HL-60/S4 treated with phorbol 12-myristate 13-acetate at 8.2 ng/mL for 4 days and 3 days (cell line): ENCODE data around the gene SPACA7.
"Not testable (repeated sequence)": the region's sequence is repeated elsewhere in the genome, so short reads cannot be mapped to it uniquely, and the experiment has no call there.

Experiments
- in situ Hi-C: fragments of 300-500 bp; cut with MboI; formaldehyde crosslinking; loops from 2 replicates; pipeline ENCODE4 v1.15.0; 2022; ENCODE audit warnings: low sequenced_read_pairs

The SPACA7 gene

GRCh38 chr13:112349681-112350080, 26.5 kb upstream of the SPACA7 start:
- in situ Hi-C loops, result no loop called here

- in situ Hi-C loops, result no loop called here
Observed at GRCh38 chr13:112350300-112350699, 25.9 kb upstream of the SPACA7 start.

- in situ Hi-C loops, result no loop called here
Observed at GRCh38 chr13:112351825-112352224, 24.3 kb upstream of the SPACA7 start.

GRCh38 chr13:112353856-112354255, 22.3 kb upstream of the SPACA7 start:
- in situ Hi-C loops, result no loop called here

GRCh38 chr13:112354330-112355273, 21.6 kb upstream of the SPACA7 start:
- in situ Hi-C loops, result no loop called here

- in situ Hi-C loops, result no loop called here
Observed at GRCh38 chr13:112355274-112355838, 20.8 kb upstream of the SPACA7 start.

GRCh38 chr13:112356190-112356589, 20.0 kb upstream of the SPACA7 start:
- in situ Hi-C loops, result no loop called here

GRCh38 chr13:112358156-112358555, 18.0 kb upstream of the SPACA7 start:
- in situ Hi-C loops, result no loop called here

- in situ Hi-C loops, result no loop called here
Observed at GRCh38 chr13:112362021-112362420, 14.1 kb upstream of the SPACA7 start.

- in situ Hi-C loops, result no loop called here
Observed at GRCh38 chr13:112363867-112364528, 12.2 kb upstream of the SPACA7 start.

- in situ Hi-C loops, result no loop called here
Observed at GRCh38 chr13:112366907-112367646, 9.1 kb upstream of the SPACA7 start.

- in situ Hi-C loops, result no loop called here
Observed at GRCh38 chr13:112368883-112369282, 7.3 kb upstream of the SPACA7 start.

GRCh38 chr13:112370311-112370710, 5.8 kb upstream of the SPACA7 start:
- in situ Hi-C loops, result no loop called here

- in situ Hi-C loops, result no loop called here
Observed at GRCh38 chr13:112374271-112374670, 1.9 kb upstream of the SPACA7 start.

GRCh38 chr13:112391746-112392145, 15.6 kb downstream of the SPACA7 start:
- in situ Hi-C loops, result no loop called here

GRCh38 chr13:112392719-112393118, 16.6 kb downstream of the SPACA7 start:
- in situ Hi-C loops, result no loop called here

GRCh38 chr13:112395022-112395421, 18.9 kb downstream of the SPACA7 start:
- in situ Hi-C loops, result not testable (repeated sequence)

- in situ Hi-C loops, result not testable (repeated sequence)
Observed at GRCh38 chr13:112395941-112396340, 19.8 kb downstream of the SPACA7 start.

GRCh38 chr13:112397108-112397507, 21.0 kb downstream of the SPACA7 start:
- in situ Hi-C loops, result no loop called here

- in situ Hi-C loops, result not testable (repeated sequence)
Observed at GRCh38 chr13:112398347-112398746, 22.2 kb downstream of the SPACA7 start.

- in situ Hi-C loops, result not testable (repeated sequence)
Observed at GRCh38 chr13:112409828-112410227, 33.7 kb downstream of the SPACA7 start.
